ENCODE results near the gene ADGRF5.

The ADGRF5 gene

DNA sequence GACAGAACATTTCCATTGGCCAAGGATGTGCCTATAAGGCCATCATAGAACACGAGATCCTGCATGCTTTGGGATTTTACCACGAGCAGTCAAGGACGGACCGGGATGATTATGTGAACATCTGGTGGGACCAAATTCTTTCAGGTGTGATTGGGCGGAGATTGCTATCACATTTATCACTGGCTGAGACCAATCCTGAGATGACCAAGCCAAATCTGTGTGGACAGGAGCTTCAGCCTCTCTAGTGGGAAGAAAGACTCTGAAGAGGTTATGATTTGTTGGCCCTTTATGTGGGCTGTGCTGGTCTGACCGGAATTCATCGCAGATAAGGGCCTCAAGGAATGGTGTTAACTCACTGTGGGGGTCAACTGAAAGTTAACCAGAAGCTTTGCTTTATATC, 102.2 kb downstream of the ADGRF5 start:
- no peak for DNase-seq

DNA sequence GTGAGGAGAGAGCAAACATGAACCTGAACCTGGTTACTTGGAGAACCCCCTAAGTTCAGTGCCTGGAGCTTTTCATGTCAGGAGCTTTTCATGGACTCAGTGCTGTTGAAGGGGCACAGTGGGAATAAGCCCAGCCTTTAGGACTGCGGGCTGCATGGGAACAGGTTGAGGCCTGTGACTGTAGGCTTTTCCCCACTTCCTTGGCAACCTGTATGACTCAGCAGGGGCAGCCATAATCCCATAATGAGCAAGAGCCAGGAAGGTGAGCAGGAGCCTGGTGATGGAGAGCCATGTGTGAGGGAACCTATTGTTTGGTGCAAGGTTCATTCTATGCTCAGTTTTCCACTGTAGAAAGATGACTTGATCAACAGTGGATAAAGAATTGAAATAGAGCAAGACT, 105.1 kb downstream of the ADGRF5 start:
- DNase-seq = no peak

DNA sequence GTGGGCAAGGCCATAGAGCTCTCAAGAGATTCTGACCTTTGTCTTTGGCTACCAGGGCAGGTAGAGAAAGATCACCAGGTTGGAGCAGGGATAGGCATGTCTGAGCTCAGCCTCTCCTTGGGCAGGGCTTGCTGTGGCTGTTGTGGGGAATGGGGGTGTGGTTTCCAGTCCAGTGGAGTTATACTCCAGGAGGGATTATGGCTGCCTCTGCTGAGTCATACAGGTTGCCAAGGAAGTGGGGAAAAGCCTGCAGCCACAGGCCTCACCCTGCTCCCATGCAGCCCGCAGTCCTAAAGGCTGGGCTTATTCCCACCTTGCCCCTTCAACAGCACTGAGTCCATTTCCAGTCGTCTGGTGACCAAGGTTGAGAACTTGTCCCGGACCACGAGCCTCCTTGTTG, 106.6 kb downstream of the ADGRF5 start:
- no peak for DNase-seq

DNA sequence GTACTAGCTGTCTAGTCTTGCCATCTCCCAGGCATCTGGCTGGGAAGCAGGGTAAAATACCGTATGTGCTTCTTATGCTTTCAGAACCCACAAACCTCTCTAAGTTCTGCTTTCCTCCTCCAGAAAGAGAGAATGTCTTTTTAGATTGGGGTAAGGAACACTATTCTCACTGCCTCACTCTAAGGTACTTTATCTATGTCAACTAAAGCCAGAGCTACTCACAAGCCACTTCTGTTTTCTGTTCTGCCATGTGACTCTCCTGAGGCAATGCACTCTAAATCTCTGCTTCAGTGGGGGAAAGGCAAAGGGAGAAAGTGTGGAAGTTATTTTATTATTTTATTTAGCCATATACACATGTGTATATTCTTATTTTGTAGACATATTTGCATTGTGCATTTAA, 112.9 kb downstream of the ADGRF5 start:
- DNase-seq = no peak
